ENCODE data around the gene MLPH. TPM values are rescaled to one million over a fixed set of nuclear protein-coding genes. Genes with fewer than 3 reads are reported as not detected.
A peak's percentile ranks its signal among the peaks of the same experiment; 100 is the strongest.

Gene MLPH
- total and polyA plus RNA-seq, 4 donors: 2.3 to 10.1 (median 3.9) TPM

DNA sequence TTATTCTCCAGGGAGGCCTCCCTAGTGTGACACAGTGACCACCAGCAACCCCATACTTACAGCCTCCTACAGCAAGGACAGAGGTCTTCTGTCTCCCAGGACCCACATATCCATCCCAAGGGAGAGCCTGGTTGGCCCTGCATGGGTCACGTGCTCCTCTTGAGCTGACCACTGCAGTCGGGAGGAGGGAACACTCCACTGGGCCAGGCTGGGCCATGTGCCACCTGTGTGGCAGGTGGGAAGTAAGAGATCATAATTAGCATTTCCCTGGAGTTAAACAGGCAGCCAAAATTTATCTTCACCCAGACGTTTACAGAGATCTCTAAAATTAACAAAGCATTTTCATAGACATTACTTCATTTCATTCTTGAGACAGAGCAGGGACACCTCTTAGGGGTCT is 33.4 kb upstream of the MLPH start:
- intact Hi-C loops (cut with DNase I): no loop called here
- no peak overlapping the region for H3K27ac ChIP-seq (ENCODE audit: low read depth in 1 of 2, low read length in 2 of 2)
- H3K9me3 ChIP-seq (ENCODE audit: control insufficient read depth, low read length): no peaks in the 10 kb centered on the region
- peaks cover 0 to 2% of the 10 kb centered on the region in 2 donors for H3K4me1 ChIP-seq (ENCODE audit: control insufficient read depth in 1 of 2, insufficient read depth in 2 of 2, low read length in 2 of 2)
- H3K36me3 ChIP-seq (ENCODE audit: control insufficient read depth in 1 of 2, insufficient read depth in 2 of 2, low read length in 1 of 2): no peaks in the 10 kb centered on the region
- DNase-seq (no peak), ATAC-seq (ENCODE audit: low FRiP score) (no peak)
- no peak overlapping the region for H3K4me3 ChIP-seq (ENCODE audit: low read length in 2 of 2)
- no peaks in the 10 kb centered on the region for H3K27me3 ChIP-seq (ENCODE audit: control insufficient read depth in 1 of 2, insufficient read depth in 2 of 2, low read length in 1 of 2)
- 59 to 64% methylated on average over 3 of the region's 3 CpGs for WGBS, 2 donors

DNA sequence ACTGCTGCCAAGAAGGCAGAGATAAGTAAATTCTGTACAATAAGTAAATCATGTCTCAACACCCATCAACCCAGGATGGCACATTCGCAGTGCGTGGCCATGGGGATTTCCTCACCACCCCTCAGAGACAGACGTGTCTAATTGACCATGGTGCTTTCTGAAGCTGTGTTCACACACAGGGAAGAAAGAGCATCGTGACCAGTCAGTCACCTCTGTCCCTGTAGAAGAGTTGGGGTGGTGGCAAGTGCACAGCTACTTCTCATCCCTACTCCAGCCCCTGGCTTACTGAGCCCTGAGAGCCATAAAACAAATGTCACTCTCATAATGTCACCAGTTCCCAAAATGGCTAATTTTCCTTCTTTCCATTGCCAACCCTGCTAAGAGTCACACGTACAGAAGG is 31.3 kb upstream of the MLPH start:
- 26 to 38% methylated on average over 5 of the region's 5 CpGs for WGBS, 2 donors
- Histone ChIP-seq H3K4me3 (ENCODE audit: low read length in 2 of 2) (no peak overlapping the region), H3K27ac (ENCODE audit: low read depth in 1 of 2, low read length in 2 of 2) (peak overlapping the region; percentile 62 to 72), H3K27me3 (ENCODE audit: control insufficient read depth in 1 of 2, insufficient read depth in 2 of 2, low read length in 1 of 2) (no peaks in the 10 kb centered on the region), H3K36me3 (ENCODE audit: control insufficient read depth in 1 of 2, insufficient read depth in 2 of 2, low read length in 1 of 2) (no peaks in the 10 kb centered on the region), H3K4me1 (ENCODE audit: control insufficient read depth in 1 of 2, insufficient read depth in 2 of 2, low read length in 2 of 2) (no peaks in the 10 kb centered on the region), H3K9me3 (ENCODE audit: control insufficient read depth, low read length) (peaks cover 1% of the 10 kb centered on the region)
- ATAC-seq (ENCODE audit: low FRiP score): peak; percentile 66
- DNase-seq: no peak
- intact Hi-C loops (cut with DNase I): no loop called here

DNA sequence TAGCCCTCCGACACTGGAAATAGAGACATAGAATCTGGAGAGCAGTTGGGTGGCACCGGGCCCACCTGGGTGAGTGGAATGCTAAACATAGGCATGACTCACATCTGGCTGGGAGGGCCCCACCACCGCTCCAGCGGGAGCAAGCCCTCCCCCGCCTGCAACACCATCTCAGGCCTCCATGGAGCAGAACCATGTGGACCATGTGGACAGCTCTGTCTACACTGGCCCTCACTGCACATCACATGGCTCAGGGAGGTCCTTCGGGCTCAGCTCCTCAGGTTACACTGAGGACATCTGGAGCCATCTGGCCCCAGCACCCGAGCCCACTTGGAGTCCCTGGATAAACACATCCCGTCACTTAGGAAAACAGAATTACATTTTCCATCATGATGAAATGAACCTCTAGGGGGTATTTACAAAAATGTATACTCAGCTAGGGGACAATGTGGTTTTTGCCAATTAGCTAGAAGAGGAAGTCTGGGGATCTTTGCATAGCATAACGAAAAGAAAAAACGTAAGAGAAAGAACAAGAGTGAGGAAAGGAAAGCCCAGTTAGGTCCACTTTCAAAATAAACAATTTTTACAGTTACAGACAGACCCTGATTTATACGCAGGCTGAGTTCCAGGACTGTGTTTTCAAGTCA is 30.7 kb upstream of the MLPH start:
- no peaks in the 10 kb centered on the region for H3K27me3 ChIP-seq (ENCODE audit: control insufficient read depth in 1 of 2, insufficient read depth in 2 of 2, low read length in 1 of 2)
- 3 to 8% methylated on average over 11 of the region's 11 CpGs for WGBS, 2 donors
- no peaks in the 10 kb centered on the region for H3K36me3 ChIP-seq (ENCODE audit: control insufficient read depth in 1 of 2, insufficient read depth in 2 of 2, low read length in 1 of 2)
- H3K27ac ChIP-seq (ENCODE audit: low read depth in 1 of 2, low read length in 2 of 2): peak overlapping the region in 1 of 2 donors; percentile 62
- peaks cover 1% of the 10 kb centered on the region for H3K9me3 ChIP-seq (ENCODE audit: control insufficient read depth, low read length)
- ATAC-seq (ENCODE audit: low FRiP score): peak; percentile 87
- intact Hi-C loops (cut with DNase I): no loop called here
- no peaks in the 10 kb centered on the region for H3K4me1 ChIP-seq (ENCODE audit: control insufficient read depth in 1 of 2, insufficient read depth in 2 of 2, low read length in 2 of 2)
- DNase-seq: peak; percentile 89 to 95
- H3K4me3 ChIP-seq (ENCODE audit: low read length in 2 of 2): no peak overlapping the region

DNA sequence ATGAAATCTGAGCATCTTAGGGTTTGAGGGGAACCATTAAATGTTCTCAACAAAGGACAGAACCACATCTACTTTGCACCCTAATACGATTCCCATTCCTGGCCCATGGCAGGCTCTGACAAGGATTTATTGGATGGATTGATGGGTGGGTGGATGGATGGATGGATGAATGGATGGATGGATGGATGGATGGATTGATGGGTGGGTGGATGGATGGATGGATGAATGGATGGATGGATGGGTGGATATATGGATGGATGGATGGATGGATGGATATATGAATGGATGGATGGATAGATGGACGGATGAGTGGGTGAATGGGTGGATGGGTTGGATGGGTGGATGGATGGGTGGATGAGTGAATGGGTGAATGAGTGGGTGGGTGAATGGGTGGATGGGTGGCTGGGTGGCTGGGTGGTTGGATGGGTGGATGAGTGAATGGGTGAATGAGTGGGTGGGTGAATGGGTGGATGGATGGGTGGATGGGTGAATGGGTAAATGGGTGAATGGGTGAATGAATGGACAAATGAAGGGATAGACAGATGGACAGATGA is 29.6 kb upstream of the MLPH start:
- intact Hi-C loops (cut with DNase I): no loop called here
- Histone ChIP-seq H3K27me3 (ENCODE audit: control insufficient read depth in 1 of 2, insufficient read depth in 2 of 2, low read length in 1 of 2) (no peaks in the 10 kb centered on the region), H3K4me3 (ENCODE audit: low read length in 2 of 2) (no peak overlapping the region), H3K27ac (ENCODE audit: low read depth in 1 of 2, low read length in 2 of 2) (no peak overlapping the region), H3K4me1 (ENCODE audit: control insufficient read depth in 1 of 2, insufficient read depth in 2 of 2, low read length in 2 of 2) (no peaks in the 10 kb centered on the region), H3K36me3 (ENCODE audit: control insufficient read depth in 1 of 2, insufficient read depth in 2 of 2, low read length in 1 of 2) (no peaks in the 10 kb centered on the region), H3K9me3 (ENCODE audit: control insufficient read depth, low read length) (peaks cover 1% of the 10 kb centered on the region)
- no peak for DNase-seq
- WGBS, 2 donors: 94 to 98% methylated on average over 2 of the region's 2 CpGs
- no peak for ATAC-seq (ENCODE audit: low FRiP score)

DNA sequence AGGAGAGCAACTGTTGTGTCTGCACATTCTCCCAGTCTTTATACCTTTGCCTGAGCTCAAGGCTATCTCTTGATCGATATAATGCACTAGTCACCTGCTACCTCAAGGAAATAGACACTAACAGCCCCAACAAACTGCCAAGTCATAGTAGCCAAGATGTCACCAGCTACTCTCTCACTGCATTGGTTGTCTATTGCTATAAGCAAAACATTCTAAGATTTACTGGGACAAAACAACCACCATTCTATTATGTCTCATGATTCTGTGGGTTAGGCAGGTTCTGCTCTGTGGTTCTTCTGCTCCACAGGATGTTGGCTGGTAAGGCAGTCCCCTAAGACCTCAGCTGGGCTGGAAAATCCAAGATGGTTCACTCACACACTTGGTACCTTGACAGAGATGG is 28.5 kb upstream of the MLPH start:
- no peak overlapping the region for H3K27ac ChIP-seq (ENCODE audit: low read depth in 1 of 2, low read length in 2 of 2)
- WGBS, 2 donors: 92 to 100% methylated on average over 1 of the region's 1 CpG
- intact Hi-C loops (cut with DNase I): no loop called here
- H3K4me3 ChIP-seq (ENCODE audit: low read length in 2 of 2): no peak overlapping the region
- no peak for ATAC-seq (ENCODE audit: low FRiP score)
- no peaks in the 10 kb centered on the region for H3K4me1 ChIP-seq (ENCODE audit: control insufficient read depth in 1 of 2, insufficient read depth in 2 of 2, low read length in 2 of 2)
- no peak for DNase-seq
- no peaks in the 10 kb centered on the region for H3K36me3 ChIP-seq (ENCODE audit: control insufficient read depth in 1 of 2, insufficient read depth in 2 of 2, low read length in 1 of 2)
- peaks cover 1% of the 10 kb centered on the region for H3K9me3 ChIP-seq (ENCODE audit: control insufficient read depth, low read length)
- no peaks in the 10 kb centered on the region for H3K27me3 ChIP-seq (ENCODE audit: control insufficient read depth in 1 of 2, insufficient read depth in 2 of 2, low read length in 1 of 2)

DNA sequence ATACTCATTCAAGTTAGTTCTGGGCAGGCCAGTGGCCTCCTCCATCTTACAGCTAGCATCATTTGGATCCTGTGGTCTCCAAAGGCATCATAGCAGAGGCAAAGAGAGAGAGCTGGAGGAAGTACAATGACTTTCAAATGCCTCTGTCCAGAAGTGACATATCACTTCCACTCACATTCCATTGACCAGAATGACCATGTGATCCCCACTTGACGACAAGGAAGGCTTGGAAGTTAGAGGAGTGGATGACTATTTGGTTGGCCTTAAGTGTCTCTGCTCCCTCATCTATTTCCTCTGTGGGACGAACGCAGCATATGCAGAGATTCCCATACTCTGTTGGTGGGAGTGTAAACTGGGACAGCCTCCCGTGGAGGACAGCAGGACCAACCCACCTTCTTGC is 27.8 kb upstream of the MLPH start:
- intact Hi-C loops (cut with DNase I): no loop called here
- no peaks in the 10 kb centered on the region for H3K27me3 ChIP-seq (ENCODE audit: control insufficient read depth in 1 of 2, insufficient read depth in 2 of 2, low read length in 1 of 2)
- 94 to 97% methylated on average over 4 of the region's 4 CpGs for WGBS, 2 donors
- no peak overlapping the region for H3K27ac ChIP-seq (ENCODE audit: low read depth in 1 of 2, low read length in 2 of 2)
- no peak overlapping the region for H3K4me3 ChIP-seq (ENCODE audit: low read length in 2 of 2)
- H3K9me3 ChIP-seq (ENCODE audit: control insufficient read depth, low read length): peaks cover 1% of the 10 kb centered on the region
- no peaks in the 10 kb centered on the region for H3K4me1 ChIP-seq (ENCODE audit: control insufficient read depth in 1 of 2, insufficient read depth in 2 of 2, low read length in 2 of 2)
- no peak for ATAC-seq (ENCODE audit: low FRiP score)
- no peaks in the 10 kb centered on the region for H3K36me3 ChIP-seq (ENCODE audit: control insufficient read depth in 1 of 2, insufficient read depth in 2 of 2, low read length in 1 of 2)
- DNase-seq: no peak

DNA sequence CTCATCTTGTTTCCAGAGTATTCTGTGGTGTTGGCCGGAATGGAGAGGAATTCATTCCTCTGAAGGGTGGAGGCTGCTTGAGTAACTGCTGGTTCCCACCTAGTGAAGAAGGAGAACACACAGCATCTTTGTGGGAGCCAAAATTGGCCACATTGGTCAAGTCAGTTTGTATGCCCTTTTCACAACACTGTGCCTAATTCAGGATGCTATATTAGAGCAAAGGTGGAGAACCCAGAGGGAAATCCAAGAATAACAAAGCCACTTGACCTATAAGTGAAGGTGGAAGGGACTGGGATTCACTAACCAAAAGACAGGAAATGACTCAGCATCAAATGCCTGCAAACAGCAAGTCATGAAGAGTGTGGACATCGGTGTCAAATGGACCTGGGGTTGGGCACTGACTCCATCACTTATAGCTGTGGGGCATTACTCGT is 27.3 kb upstream of the MLPH start:
- no peaks in the 10 kb centered on the region for H3K27me3 ChIP-seq (ENCODE audit: control insufficient read depth in 1 of 2, insufficient read depth in 2 of 2, low read length in 1 of 2)
- DNase-seq (no peak), ATAC-seq (ENCODE audit: low FRiP score) (no peak)
- H3K4me1 ChIP-seq (ENCODE audit: control insufficient read depth in 1 of 2, insufficient read depth in 2 of 2, low read length in 2 of 2): no peaks in the 10 kb centered on the region
- no peaks in the 10 kb centered on the region for H3K36me3 ChIP-seq (ENCODE audit: control insufficient read depth in 1 of 2, insufficient read depth in 2 of 2, low read length in 1 of 2)
- intact Hi-C loops (cut with DNase I): no loop called here
- no peak overlapping the region for H3K27ac ChIP-seq (ENCODE audit: low read depth in 1 of 2, low read length in 2 of 2)
- no peak overlapping the region for H3K4me3 ChIP-seq (ENCODE audit: low read length in 2 of 2)
- 74 to 82% methylated on average over 3 of the region's 3 CpGs for whole genome bisulfite sequencing, 2 donors
- peaks cover 1% of the 10 kb centered on the region for H3K9me3 ChIP-seq (ENCODE audit: control insufficient read depth, low read length)

DNA sequence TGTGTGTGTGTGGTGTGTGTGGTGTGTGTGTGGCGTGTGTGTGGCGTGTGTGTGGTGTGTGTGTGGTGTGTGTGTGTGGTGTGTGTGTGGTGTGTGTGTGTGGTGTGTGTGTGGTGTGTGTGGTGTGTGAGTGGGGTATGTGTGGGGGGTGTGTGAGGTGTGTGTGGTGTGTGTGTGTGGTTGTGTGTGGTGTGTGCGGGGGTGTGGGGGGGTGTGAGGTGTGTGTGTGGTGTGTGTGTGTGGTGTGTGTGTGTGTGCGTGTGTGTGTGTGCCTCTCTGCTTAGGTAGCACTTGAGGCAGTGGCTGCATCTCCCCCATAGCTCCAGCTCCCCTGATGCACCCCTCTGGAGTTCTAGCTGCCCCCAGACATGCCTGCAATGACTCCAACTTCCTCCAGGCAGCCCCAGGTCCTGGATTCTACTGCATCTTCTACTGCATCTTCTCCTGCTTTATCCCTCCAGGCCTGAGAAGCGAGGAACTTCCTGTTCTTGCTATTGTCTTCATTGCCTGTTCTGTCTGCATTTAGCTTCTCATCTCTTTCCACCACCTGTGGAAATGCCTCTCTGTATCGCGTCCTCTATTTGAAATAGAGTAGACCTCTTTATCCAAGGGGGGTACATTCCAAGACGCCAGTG is 22.2 kb upstream of the MLPH start:
- intact Hi-C loops (cut with DNase I): no loop called here
- H3K27ac ChIP-seq (ENCODE audit: low read depth in 1 of 2, low read length in 2 of 2): no peak overlapping the region
- 95 to 96% methylated on average over 6 to 8 of the region's 8 CpGs for WGBS, 2 donors
- no peaks in the 10 kb centered on the region for H3K4me1 ChIP-seq (ENCODE audit: control insufficient read depth in 1 of 2, insufficient read depth in 2 of 2, low read length in 2 of 2)
- peaks cover 1% of the 10 kb centered on the region for H3K9me3 ChIP-seq (ENCODE audit: control insufficient read depth, low read length)
- H3K27me3 ChIP-seq (ENCODE audit: control insufficient read depth in 1 of 2, insufficient read depth in 2 of 2, low read length in 1 of 2): no peaks in the 10 kb centered on the region
- DNase-seq: no peak
- ATAC-seq (ENCODE audit: low FRiP score): no peak
- H3K4me3 ChIP-seq (ENCODE audit: low read length in 2 of 2): no peak overlapping the region
- no peaks in the 10 kb centered on the region for H3K36me3 ChIP-seq (ENCODE audit: control insufficient read depth in 1 of 2, insufficient read depth in 2 of 2, low read length in 1 of 2)
